Activated CD4-positive, alpha-beta T cell treated with anti-CD3 and anti-CD28 coated beads, Interleukin-2, amount 10 ng/mL, durations not matched to agents 24 days and 14 days (primary cell): ENCODE results near the gene AHNAK. TPM values are rescaled to one million over a fixed set of nuclear protein-coding genes. Genes with fewer than 3 reads are reported as not detected.
"Not testable (repeated sequence)": the region's sequence is repeated elsewhere in the genome, so short reads cannot be mapped to it uniquely, and the experiment has no call there.

Source experiments
- DNase-seq: peaks from one replicate; pipeline ENCODE4 v3.0.0; 2022
- H3K27ac Mint-ChIP-seq: one replicate; pipeline ENCODE4 v1.8.0; 2022; ENCODE audit warnings: mild to moderate bottlenecking, mixed read lengths
- H3K27me3 Mint-ChIP-seq: one replicate; pipeline ENCODE4 v1.8.0; 2022; ENCODE audit warnings: mixed read lengths
- H3K36me3 Mint-ChIP-seq: one replicate; pipeline ENCODE4 v1.8.0; 2022; ENCODE audit warnings: low read depth, mild to moderate bottlenecking, mixed read lengths
- H3K4me1 Mint-ChIP-seq: one replicate; pipeline ENCODE4 v1.8.0; 2021; ENCODE audit warnings: mixed read lengths
- H3K4me3 Mint-ChIP-seq: one replicate; pipeline ENCODE4 v1.8.0; 2022; ENCODE audit warnings: mild to moderate bottlenecking, moderate library complexity, mixed read lengths
- H3K9me3 Mint-ChIP-seq: one replicate; pipeline ENCODE4 v1.8.0; 2021; ENCODE audit warnings: mixed read lengths
- intact Hi-C: fragments of 100-400 bp; cut with micrococcal nuclease; formaldehyde crosslinking; loops from one replicate; pipeline ENCODE4 v1.15.1; 2023
- total RNA-seq: library from RNA; stranded (reverse); gene quantifications from 2 replicates; pipeline ENCODE4 v1.2.3, GENCODE V29; 2022

AHNAK gene
- total RNA-seq: 88.8 and 91.5 TPM in 2 replicates

- peak within 1 kb of the TSS; percentile 99 for H3K4me3 Mint-ChIP-seq
- peaks cover 3% of the 10 kb centered on the region for H3K36me3 Mint-ChIP-seq
- H3K9me3 Mint-ChIP-seq: no peaks in the 10 kb centered on the region
- peak within 1 kb of the TSS; percentile 95 for H3K27ac Mint-ChIP-seq
- peak; percentile 95 for DNase-seq
- H3K27me3 Mint-ChIP-seq: peaks cover 12% of the 10 kb centered on the region
- peaks cover 62% of the 10 kb centered on the region for H3K4me1 Mint-ChIP-seq
- intact Hi-C loops: loop anchor here (1.0 kb wide), 1 partner anchor 10 kb away; no protein-coding TSS in a partner anchor
Observed at GRCh38 chr11:62546244-62546928, at the start of gene AHNAK. Gene AHNAK (minus strand): TSS chr11:62546806. CDS start chr11:62536098, 10,708 bp downstream.

- H3K4me3 Mint-ChIP-seq: no peak overlapping the region
- peaks cover 80% of the 10 kb centered on the region for H3K36me3 Mint-ChIP-seq
- no peaks in the 10 kb centered on the region for H3K9me3 Mint-ChIP-seq
- peaks cover 58% of the 10 kb centered on the region for H3K4me1 Mint-ChIP-seq
- peak; percentile 61 for DNase-seq
- intact Hi-C loops: loop anchor here (10.0 kb wide), 1 partner anchor 180 kb away; the partner anchor contains the start of gene TAF6L
- no peaks in the 10 kb centered on the region for H3K27me3 Mint-ChIP-seq
- H3K27ac Mint-ChIP-seq: no peak overlapping the region
Observed at GRCh38 chr11:62595124-62595523, 48.5 kb upstream of the AHNAK start.

- peaks cover 68% of the 10 kb centered on the region for H3K36me3 Mint-ChIP-seq
- H3K9me3 Mint-ChIP-seq: no peaks in the 10 kb centered on the region
- H3K27me3 Mint-ChIP-seq: no peaks in the 10 kb centered on the region
- H3K27ac Mint-ChIP-seq: peak overlapping the region; percentile 99
- peaks cover 46% of the 10 kb centered on the region for H3K4me1 Mint-ChIP-seq
- intact Hi-C loops: loop anchor here (5.0 to 10.0 kb wide), 4 partner anchors 36 to 239 kb away; partner anchors contain the start of genes STX5, TAF6L and TEX54
- peak; percentile 94 for DNase-seq
- H3K4me3 Mint-ChIP-seq: peak overlapping the region; percentile 76
Observed at GRCh38 chr11:62593434-62594044, 46.9 kb upstream of the AHNAK start.

- peaks cover 41% of the 10 kb centered on the region for H3K4me1 Mint-ChIP-seq
- H3K9me3 Mint-ChIP-seq: no peaks in the 10 kb centered on the region
- H3K27me3 Mint-ChIP-seq: no peaks in the 10 kb centered on the region
- H3K4me3 Mint-ChIP-seq: peak overlapping the region; percentile 19
- H3K36me3 Mint-ChIP-seq: peaks cover 66% of the 10 kb centered on the region
- H3K27ac Mint-ChIP-seq: peak overlapping the region; percentile 99
- intact Hi-C loops: loop anchor here (5.0 to 10.0 kb wide), 4 partner anchors 36 to 239 kb away; partner anchors contain the start of genes STX5, TAF6L and TEX54
- peak; percentile 57 for DNase-seq
Observed at GRCh38 chr11:62592989-62593421, 46.4 kb upstream of the AHNAK start.

- peaks cover 40% of the 10 kb centered on the region for H3K4me1 Mint-ChIP-seq
- H3K27ac Mint-ChIP-seq: peak overlapping the region; percentile 99
- peak overlapping the region; percentile 100 for H3K4me3 Mint-ChIP-seq
- H3K9me3 Mint-ChIP-seq: no peaks in the 10 kb centered on the region
- peaks cover 62% of the 10 kb centered on the region for H3K36me3 Mint-ChIP-seq
- intact Hi-C loops: loop anchor here (5.0 to 10.0 kb wide), 4 partner anchors 35 to 240 kb away; partner anchors contain the start of genes STX5, TAF6L and TEX54
- no peaks in the 10 kb centered on the region for H3K27me3 Mint-ChIP-seq
- DNase-seq: no peak
Observed at GRCh38 chr11:62592146-62592815, 45.7 kb upstream of the AHNAK start.

GRCh38 chr11:62591448-62592145, 45.0 kb upstream of the AHNAK start, which contains the start of gene TUT1:
Gene TUT1 (minus strand): TSS chr11:62591523. CDS start chr11:62591485, 38 bp downstream.
- Mint-ChIP-seq H3K27ac (peak within 1 kb of the TSS; percentile 99), H3K9me3 (no peaks in the 10 kb centered on the region), H3K4me1 (peaks cover 38% of the 10 kb centered on the region), H3K36me3 (peaks cover 60% of the 10 kb centered on the region), H3K27me3 (no peaks in the 10 kb centered on the region), H3K4me3 (peak within 1 kb of the TSS; percentile 100)
- intact Hi-C loops: loop anchor here (1.0 to 10.0 kb wide), 13 partner anchors 8 to 289 kb away; partner anchors contain the start of genes C11orf98, CSKMT, EML3 and HNRNPUL2
- DNase-seq: peak; percentile 99

GRCh38 chr11:62588966-62589637, 42.5 kb upstream of the AHNAK start:
- Mint-ChIP-seq H3K4me1 (peaks cover 31% of the 10 kb centered on the region), H3K27ac (no peak overlapping the region), H3K4me3 (peak overlapping the region; percentile 100), H3K36me3 (peaks cover 44% of the 10 kb centered on the region), H3K27me3 (no peaks in the 10 kb centered on the region), H3K9me3 (no peaks in the 10 kb centered on the region)
- DNase-seq: peak; percentile 76
- intact Hi-C loops: no loop called here

GRCh38 chr11:62585356-62585755, 38.8 kb upstream of the AHNAK start:
- intact Hi-C loops, DNase-seq, H3K4me3 Mint-ChIP-seq, H3K4me1 Mint-ChIP-seq, H3K27me3 Mint-ChIP-seq, H3K9me3 Mint-ChIP-seq, H3K27ac Mint-ChIP-seq: not testable (repeated sequence)
- H3K36me3 Mint-ChIP-seq: peaks cover 35% of the 10 kb centered on the region

- intact Hi-C loops, H3K27me3 Mint-ChIP-seq, H3K4me3 Mint-ChIP-seq, DNase-seq, H3K4me1 Mint-ChIP-seq, H3K9me3 Mint-ChIP-seq, H3K27ac Mint-ChIP-seq: not testable (repeated sequence)
- H3K36me3 Mint-ChIP-seq: peaks cover 32% of the 10 kb centered on the region
Observed at GRCh38 chr11:62581735-62582134, 35.1 kb upstream of the AHNAK start.

GRCh38 chr11:62580959-62581715, 34.5 kb upstream of the AHNAK start:
- no peaks in the 10 kb centered on the region for H3K9me3 Mint-ChIP-seq
- H3K36me3 Mint-ChIP-seq: peaks cover 33% of the 10 kb centered on the region
- no peaks in the 10 kb centered on the region for H3K27me3 Mint-ChIP-seq
- no peak overlapping the region for H3K27ac Mint-ChIP-seq
- no peak overlapping the region for H3K4me3 Mint-ChIP-seq
- no peak for DNase-seq
- intact Hi-C loops: no loop called here
- H3K4me1 Mint-ChIP-seq: peaks cover 4% of the 10 kb centered on the region

GRCh38 chr11:62579252-62579651, 32.6 kb upstream of the AHNAK start:
- intact Hi-C loops: no loop called here
- Mint-ChIP-seq H3K36me3 (peaks cover 40% of the 10 kb centered on the region), H3K4me3 (no peak overlapping the region), H3K4me1 (peaks cover 14% of the 10 kb centered on the region), H3K27ac (no peak overlapping the region), H3K27me3 (no peaks in the 10 kb centered on the region), H3K9me3 (no peaks in the 10 kb centered on the region)
- no peak for DNase-seq

GRCh38 chr11:62578541-62578940, 31.9 kb upstream of the AHNAK start:
- H3K9me3 Mint-ChIP-seq: no peaks in the 10 kb centered on the region
- intact Hi-C loops: no loop called here
- peaks cover 42% of the 10 kb centered on the region for H3K36me3 Mint-ChIP-seq
- peaks cover 14% of the 10 kb centered on the region for H3K4me1 Mint-ChIP-seq
- no peak overlapping the region for H3K27ac Mint-ChIP-seq
- no peak for DNase-seq
- H3K27me3 Mint-ChIP-seq: no peaks in the 10 kb centered on the region
- no peak overlapping the region for H3K4me3 Mint-ChIP-seq
